Mesothelial cell of epicardium (in vitro differentiated cells): ENCODE data around the gene WDFY2. TPM values are rescaled to one million over a fixed set of nuclear protein-coding genes. Genes with fewer than 3 reads are reported as not detected.

Experiments
- DNase-seq, 2 experiments: peaks; one replicate each; pipeline ENCODE4 v3.0.0; 2021; ENCODE audit warnings: low spot score in 2 of 2; ENCODE audit not compliant: unreplicated experiment in 2 of 2
- H3K27ac Mint-ChIP-seq: 2 replicates; pipeline ENCODE4 v1.8.0; 2021; ENCODE audit warnings: mixed read lengths
- H3K27me3 Mint-ChIP-seq: 2 replicates; pipeline ENCODE4 v1.8.0; 2021; ENCODE audit warnings: low read depth, mixed read lengths
- H3K36me3 Mint-ChIP-seq: 2 replicates; pipeline ENCODE4 v1.8.0; 2021; ENCODE audit warnings: mixed read lengths
- H3K4me1 Mint-ChIP-seq: 2 replicates; pipeline ENCODE4 v1.8.0; 2021; ENCODE audit warnings: mixed read lengths
- H3K4me3 Mint-ChIP-seq: 2 replicates; pipeline ENCODE4 v1.8.0; 2021; ENCODE audit warnings: mild to moderate bottlenecking, moderate library complexity, mixed read lengths
- H3K9me3 Mint-ChIP-seq: 2 replicates; pipeline ENCODE4 v1.8.0; 2021; ENCODE audit warnings: mixed read lengths
- total RNA-seq: library from RNA; stranded (reverse); gene quantifications from 3 replicates; pipeline ENCODE4 v1.2.1, GENCODE V29; 2021
- TF ChIP-seq, protein P1 (sequence below): fragments of 200-600 bp; sonication (generic); IDR thresholded peaks from one replicate; pipeline ENCODE4 v1.5.0; 2021; ENCODE audit warnings: antibody characterized with exemption; ENCODE audit not compliant: unreplicated experiment

The WDFY2 gene
- total RNA-seq, 1 donor from 2014 or later, result 12.1 TPM

DNA sequence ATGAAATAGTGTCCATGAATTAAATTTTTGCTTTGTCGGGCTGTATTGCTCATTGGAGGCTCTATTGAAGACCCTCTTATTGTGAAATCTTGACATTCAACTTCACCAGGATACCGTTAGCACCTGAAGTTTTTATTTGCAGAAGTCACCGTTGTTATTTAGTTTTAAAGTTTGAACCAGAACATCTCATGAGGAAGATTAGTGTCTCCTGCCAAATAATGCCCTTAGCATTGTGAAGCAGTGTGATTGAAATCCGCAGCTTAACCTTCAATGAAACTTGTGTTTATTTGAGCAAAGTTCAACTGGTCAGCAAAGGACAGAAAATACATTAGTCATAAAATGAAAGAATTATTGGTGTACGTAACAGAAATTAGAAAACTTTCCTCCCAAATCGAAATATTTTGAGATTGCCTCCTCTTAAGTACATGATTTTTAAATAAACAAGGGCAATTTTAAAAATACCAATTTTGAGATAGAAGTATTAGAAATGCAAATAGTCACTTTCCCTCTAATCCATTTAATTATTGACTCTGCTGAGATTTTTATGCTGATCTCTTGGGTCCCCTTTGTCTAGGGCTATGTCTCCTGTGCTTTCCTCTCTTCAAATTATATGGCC lies 84.4 kb downstream of the WDFY2 start:
- no peak for DNase-seq
- no peak overlapping the region for H3K27ac Mint-ChIP-seq
- peaks cover 17% of the 10 kb centered on the region for H3K36me3 Mint-ChIP-seq
- H3K9me3 Mint-ChIP-seq, result peaks cover 19% of the 10 kb centered on the region
- H3K27me3 Mint-ChIP-seq, result no peaks in the 10 kb centered on the region
- no peak overlapping the region for H3K4me3 Mint-ChIP-seq
- TF ChIP-seq, protein P1, sequence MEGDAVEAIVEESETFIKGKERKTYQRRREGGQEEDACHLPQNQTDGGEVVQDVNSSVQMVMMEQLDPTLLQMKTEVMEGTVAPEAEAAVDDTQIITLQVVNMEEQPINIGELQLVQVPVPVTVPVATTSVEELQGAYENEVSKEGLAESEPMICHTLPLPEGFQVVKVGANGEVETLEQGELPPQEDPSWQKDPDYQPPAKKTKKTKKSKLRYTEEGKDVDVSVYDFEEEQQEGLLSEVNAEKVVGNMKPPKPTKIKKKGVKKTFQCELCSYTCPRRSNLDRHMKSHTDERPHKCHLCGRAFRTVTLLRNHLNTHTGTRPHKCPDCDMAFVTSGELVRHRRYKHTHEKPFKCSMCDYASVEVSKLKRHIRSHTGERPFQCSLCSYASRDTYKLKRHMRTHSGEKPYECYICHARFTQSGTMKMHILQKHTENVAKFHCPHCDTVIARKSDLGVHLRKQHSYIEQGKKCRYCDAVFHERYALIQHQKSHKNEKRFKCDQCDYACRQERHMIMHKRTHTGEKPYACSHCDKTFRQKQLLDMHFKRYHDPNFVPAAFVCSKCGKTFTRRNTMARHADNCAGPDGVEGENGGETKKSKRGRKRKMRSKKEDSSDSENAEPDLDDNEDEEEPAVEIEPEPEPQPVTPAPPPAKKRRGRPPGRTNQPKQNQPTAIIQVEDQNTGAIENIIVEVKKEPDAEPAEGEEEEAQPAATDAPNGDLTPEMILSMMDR, result no peak
- H3K4me1 Mint-ChIP-seq, result peaks cover 17% of the 10 kb centered on the region

DNA sequence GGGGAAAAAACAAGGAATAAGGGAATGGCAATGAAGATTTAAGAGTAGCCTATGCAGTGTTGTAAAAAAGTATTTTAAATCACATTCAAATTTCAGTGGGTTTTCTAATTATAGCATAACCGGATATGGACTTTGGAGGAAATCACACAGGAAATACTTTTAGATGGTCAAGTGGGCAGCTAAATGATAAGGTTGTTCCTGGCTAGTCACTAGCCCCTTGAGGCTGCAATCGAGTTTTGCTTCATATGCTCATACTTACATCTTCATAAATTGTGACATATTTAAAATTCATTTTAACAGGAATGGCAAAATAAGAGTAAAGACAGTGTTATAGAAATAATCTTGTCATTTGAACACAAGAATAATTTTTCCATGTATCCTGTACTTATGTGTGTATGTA lies 88.9 kb downstream of the WDFY2 start:
- no peak overlapping the region for H3K27ac Mint-ChIP-seq
- H3K4me3 Mint-ChIP-seq, result no peak overlapping the region
- no peak for DNase-seq
- H3K9me3 Mint-ChIP-seq, result peaks cover 19% of the 10 kb centered on the region
- H3K27me3 Mint-ChIP-seq, result no peaks in the 10 kb centered on the region
- peaks cover 42% of the 10 kb centered on the region for H3K4me1 Mint-ChIP-seq
- TF ChIP-seq, protein P1, result no peak
- H3K36me3 Mint-ChIP-seq, result peaks cover 15% of the 10 kb centered on the region

DNA sequence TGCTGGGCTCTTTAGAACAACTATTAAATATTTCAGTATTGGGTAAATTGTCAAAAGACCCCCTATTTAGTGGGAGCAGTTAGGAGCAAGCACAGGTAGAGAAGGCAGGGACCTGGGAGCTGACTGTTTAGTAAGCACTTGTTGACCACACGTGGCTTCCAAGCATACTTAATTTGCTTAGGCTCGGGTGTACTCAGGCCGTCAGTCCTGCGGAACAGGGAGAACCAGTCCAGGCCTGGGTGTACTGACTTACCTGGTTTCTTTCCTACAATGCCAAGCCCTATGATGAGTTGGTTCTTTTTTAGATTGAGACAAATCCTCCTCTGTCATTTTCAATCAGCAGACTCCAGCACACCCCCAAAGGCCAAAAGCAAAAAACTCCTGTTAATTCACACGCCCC lies 90.0 kb downstream of the WDFY2 start:
- peaks cover 19% of the 10 kb centered on the region for H3K9me3 Mint-ChIP-seq
- H3K4me1 Mint-ChIP-seq, result peaks cover 42% of the 10 kb centered on the region
- peak in 1 of 2 experiments; percentile 45 for DNase-seq
- H3K4me3 Mint-ChIP-seq, result no peak overlapping the region
- peak overlapping the region; percentile 85 for H3K27ac Mint-ChIP-seq
- H3K36me3 Mint-ChIP-seq, result peaks cover 15% of the 10 kb centered on the region
- no peaks in the 10 kb centered on the region for H3K27me3 Mint-ChIP-seq
- TF ChIP-seq, protein P1, result no peak

DNA sequence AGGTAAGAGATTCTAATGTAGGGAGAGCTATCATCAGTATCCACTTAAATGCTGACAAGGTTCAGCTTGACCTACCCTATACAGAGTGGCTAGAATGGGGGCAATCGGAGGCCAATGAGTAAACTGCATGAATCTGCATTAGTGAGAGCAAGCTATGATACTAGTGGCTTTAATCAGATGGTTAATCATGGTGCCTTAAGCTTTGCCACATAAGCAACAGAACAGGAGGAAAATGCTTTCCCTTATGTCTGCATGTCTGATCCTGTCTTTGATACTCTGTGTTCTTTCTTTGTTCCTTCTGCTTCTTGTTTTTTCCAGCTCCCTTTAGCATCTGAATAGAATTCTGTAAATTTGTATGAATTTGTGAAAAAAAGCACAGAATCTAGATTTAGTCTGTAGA lies 91.1 kb downstream of the WDFY2 start:
- H3K4me1 Mint-ChIP-seq, result peaks cover 36% of the 10 kb centered on the region
- TF ChIP-seq, protein P1, result no peak
- peaks cover 15% of the 10 kb centered on the region for H3K36me3 Mint-ChIP-seq
- DNase-seq, result no peak
- peak overlapping the region; percentile 76 for H3K27ac Mint-ChIP-seq
- peaks cover 19% of the 10 kb centered on the region for H3K9me3 Mint-ChIP-seq
- no peaks in the 10 kb centered on the region for H3K27me3 Mint-ChIP-seq
- H3K4me3 Mint-ChIP-seq, result no peak overlapping the region

DNA sequence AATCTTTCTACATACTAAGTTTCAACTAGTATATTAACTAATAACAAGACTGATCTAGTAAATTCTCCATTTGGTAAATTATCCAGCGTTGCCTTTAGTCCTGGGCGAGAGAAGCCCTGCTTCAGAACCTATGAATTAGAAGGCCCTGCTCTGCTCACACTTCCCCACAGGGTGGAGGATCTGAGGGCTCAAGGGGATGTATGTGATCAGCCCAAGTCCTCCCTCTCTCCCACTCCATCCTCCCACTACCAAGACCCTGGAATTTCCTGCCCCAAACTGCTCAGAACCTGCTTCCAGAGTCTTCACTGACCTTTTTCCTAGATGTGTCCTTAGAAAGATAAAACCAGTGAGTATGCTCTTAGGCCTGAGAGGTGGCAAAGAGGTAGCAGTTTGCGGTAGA lies 91.6 kb downstream of the WDFY2 start:
- H3K27ac Mint-ChIP-seq, result no peak overlapping the region

More for the DNA sequence above, 91.6 kb downstream of the WDFY2 start:
- DNase-seq, result no peak
- Mint-ChIP-seq H3K27me3 (no peaks in the 10 kb centered on the region), H3K9me3 (peaks cover 17% of the 10 kb centered on the region), H3K4me1 (peaks cover 39% of the 10 kb centered on the region), H3K4me3 (no peak overlapping the region), H3K36me3 (peaks cover 15% of the 10 kb centered on the region)
- TF ChIP-seq, protein P1, result no peak
